ENCODE measurements around the gene PCDHGB7.

- TF ChIP-seq CTCF (IDR thresholded peaks at IDR 0.05; ENCODE audit: poor library complexity, severe bottlenecking) (no peak), EP300 (conservative IDR thresholded peaks at IDR 0.05; ENCODE audit: poor library complexity, severe bottlenecking) (no peak), EZH2 (IDR thresholded peaks at IDR 0.05; ENCODE audit: borderline replicate concordance, insufficient read depth, low read length, poor library complexity, severe bottlenecking) (no peak), MXI1 (conservative IDR thresholded peaks at IDR 0.05; ENCODE audit: poor library complexity, severe bottlenecking) (no peak), TAF1 (IDR thresholded peaks at IDR 0.05; ENCODE audit: low read depth) (no peak), POLR2AphosphoS5 (IDR thresholded peaks at IDR 0.05) (no peak), REST (IDR thresholded peaks at IDR 0.05; ENCODE audit: borderline replicate concordance) (no peak), SMC3 (conservative IDR thresholded peaks at IDR 0.05; ENCODE audit: poor library complexity) (no peak), RAD21 (conservative IDR thresholded peaks at IDR 0.05) (no peak)
These were observed 24.2 kb downstream of the PCDHGB7 start for GRCh38 chr5:141441571-141442170.

Measured in neural cell (in vitro differentiated cells).